Epithelial cell of esophagus (primary cell): ENCODE data around the gene TMEM63A.

Source experiments
- DNase-seq: peaks from one replicate; pipeline ENCODE4 v3.0.0; 2010; ENCODE audit warnings: low read depth
- H3K4me3 ChIP-seq: 2 replicates; pipeline ENCODE4 v1.5.1; 2011; ENCODE audit warnings: mild to moderate bottlenecking, low read length, control low read depth
- TF ChIP-seq, protein P1 (sequence below): IDR thresholded peaks from 2 replicates; pipeline ENCODE4 v1.5.1; 2011; ENCODE audit warnings: low read depth, mild to moderate bottlenecking, low read length, control low read depth, inconsistent platforms; ENCODE audit not compliant: insufficient read depth; ENCODE audit errors: missing control alignments

TMEM63A gene

GRCh38 chr1:225863167-225863566 is 19.0 kb downstream of the TMEM63A start:
- no peak overlapping the region for H3K4me3 ChIP-seq
- DNase-seq: no peak
- TF ChIP-seq, protein P1, sequence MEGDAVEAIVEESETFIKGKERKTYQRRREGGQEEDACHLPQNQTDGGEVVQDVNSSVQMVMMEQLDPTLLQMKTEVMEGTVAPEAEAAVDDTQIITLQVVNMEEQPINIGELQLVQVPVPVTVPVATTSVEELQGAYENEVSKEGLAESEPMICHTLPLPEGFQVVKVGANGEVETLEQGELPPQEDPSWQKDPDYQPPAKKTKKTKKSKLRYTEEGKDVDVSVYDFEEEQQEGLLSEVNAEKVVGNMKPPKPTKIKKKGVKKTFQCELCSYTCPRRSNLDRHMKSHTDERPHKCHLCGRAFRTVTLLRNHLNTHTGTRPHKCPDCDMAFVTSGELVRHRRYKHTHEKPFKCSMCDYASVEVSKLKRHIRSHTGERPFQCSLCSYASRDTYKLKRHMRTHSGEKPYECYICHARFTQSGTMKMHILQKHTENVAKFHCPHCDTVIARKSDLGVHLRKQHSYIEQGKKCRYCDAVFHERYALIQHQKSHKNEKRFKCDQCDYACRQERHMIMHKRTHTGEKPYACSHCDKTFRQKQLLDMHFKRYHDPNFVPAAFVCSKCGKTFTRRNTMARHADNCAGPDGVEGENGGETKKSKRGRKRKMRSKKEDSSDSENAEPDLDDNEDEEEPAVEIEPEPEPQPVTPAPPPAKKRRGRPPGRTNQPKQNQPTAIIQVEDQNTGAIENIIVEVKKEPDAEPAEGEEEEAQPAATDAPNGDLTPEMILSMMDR: no peak

DNA sequence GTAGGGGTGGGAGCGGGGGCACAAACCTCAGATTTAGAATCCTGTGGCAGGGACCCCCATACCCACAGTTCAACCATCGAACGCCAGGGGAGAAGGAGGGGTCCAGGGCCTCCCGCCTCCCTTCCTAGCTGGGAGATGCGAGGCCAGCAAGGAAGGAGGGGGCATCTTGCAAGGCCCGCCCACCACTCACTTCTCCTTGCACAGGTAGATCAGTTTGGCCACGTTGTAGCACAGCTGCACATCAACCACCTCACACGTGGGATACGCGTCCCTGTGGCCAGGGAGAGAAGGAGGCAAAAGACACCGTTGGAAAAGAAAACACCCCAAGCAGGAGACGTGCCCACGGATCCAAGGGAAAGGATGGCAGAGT is 19.6 kb downstream of the TMEM63A start:
- H3K4me3 ChIP-seq: no peak overlapping the region
- TF ChIP-seq, protein P1: no peak
- no peak for DNase-seq

DNA sequence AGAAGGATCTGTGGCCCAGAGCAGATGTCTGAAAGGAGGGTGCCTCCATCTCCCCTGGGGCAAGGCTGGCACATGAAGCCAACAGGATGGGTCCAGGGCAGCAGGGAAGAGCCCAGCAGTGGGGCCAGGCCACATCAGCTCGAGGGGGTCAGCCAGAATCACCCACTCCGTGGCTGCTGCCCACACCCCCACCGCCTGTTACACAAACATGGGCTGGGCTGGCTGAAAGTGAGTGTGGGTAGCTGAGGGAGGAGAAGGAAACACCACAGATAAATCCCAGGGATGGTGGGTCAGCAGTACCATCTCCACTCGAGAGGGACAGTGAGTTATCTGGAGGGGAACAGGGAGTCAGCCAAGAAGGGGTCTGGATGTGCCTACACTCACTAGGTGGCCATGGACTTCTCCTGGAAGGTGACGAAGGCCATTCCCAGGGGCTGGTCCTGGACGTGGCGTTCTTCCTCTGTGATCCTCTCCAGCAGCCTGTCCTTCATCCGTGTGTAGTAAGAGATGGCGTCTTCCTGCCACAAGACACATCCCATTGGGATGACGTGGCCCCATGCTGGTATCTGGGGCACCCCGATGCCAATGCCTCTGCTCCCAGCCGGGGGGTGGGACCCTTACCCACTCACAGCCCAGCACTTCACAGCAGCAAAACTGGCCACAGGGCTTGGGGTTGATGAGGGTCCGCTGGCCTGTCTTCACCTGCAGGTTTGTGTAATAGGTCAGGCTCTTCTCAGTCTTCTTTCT is 20.2 kb downstream of the TMEM63A start:
- H3K4me3 ChIP-seq: no peak overlapping the region
- DNase-seq: no peak
- TF ChIP-seq, protein P1: no peak

- TF ChIP-seq, protein P1: no peak
- no peak for DNase-seq
- H3K4me3 ChIP-seq: no peak overlapping the region
These were observed 21.2 kb downstream of the TMEM63A start for GRCh38 chr1:225860876-225861441.

GRCh38 chr1:225860107-225860506 is 22.1 kb downstream of the TMEM63A start:
- TF ChIP-seq, protein P1: no peak
- H3K4me3 ChIP-seq: no peak overlapping the region
- no peak for DNase-seq

DNA sequence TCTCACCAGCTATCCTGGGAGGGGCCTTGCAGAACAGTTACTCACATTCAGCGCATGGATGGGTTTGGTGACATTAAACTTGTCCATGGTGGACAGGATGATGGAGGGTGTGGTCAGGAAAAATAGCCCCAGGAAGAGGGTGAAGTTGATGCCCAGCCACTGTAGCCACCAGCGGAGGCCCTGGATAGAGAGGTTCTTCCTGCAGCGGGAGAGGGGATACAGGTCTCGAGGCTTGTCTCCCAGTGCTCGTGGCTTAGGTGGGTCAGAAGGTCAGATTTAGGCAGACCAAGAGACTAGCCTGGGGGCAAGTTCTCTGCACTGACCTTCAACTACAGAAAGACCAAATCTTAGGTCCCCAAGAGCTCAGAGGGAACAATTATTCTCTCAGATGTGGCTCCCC is 23.0 kb downstream of the TMEM63A start:
- DNase-seq: no peak

More for the DNA sequence above, 23.0 kb downstream of the TMEM63A start:
- TF ChIP-seq, protein P1: no peak
- H3K4me3 ChIP-seq: no peak overlapping the region
